Germinal center (tissue), 1 donor: ENCODE data around the gene ITGB8.

Experiments used
- DNase-seq: peaks from one replicate; pipeline ENCODE4 v3.0.0; 2012; ENCODE audit warnings: mixed read lengths, low spot score

ITGB8 gene

DNA sequence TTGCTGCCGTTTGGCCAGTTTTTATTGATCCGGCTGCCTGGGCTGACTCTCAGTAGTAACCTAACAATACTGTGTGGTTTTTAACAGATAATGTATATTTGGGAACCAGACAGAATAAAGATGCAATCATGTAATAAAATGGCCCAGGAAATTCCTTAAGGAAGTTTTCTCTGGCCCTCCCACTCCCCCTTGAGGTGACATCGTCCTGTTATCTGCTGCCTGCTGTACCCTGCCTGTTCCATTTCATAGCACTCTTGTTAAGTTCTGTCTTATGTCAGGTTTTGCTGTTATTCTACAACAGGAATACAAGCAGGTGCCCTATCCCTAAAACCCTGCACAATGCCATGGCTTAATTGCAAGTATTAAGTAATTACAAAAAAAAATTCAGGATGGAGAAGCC, 12.5 kb downstream of the ITGB8 start:
- no peak for DNase-seq

DNA sequence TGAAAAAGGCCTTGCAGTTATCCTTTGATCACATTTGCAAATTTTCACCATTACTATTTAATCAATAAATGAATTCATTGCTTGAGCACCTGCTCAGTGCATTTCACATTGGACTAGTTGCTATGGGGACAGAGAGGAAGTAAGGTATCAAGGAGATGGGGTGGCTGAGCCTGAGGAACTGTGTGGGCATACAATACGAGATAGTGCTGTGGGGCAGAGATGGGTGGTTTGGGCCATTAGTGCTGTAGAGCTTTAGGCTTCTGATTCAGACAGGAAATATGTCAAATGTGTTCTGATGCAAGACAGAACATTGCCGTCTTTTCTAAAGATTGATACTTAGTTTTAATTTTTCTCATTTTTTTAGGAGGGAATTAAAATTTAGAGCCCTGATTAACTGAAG, 13.2 kb downstream of the ITGB8 start:
- DNase-seq: no peak

DNA sequence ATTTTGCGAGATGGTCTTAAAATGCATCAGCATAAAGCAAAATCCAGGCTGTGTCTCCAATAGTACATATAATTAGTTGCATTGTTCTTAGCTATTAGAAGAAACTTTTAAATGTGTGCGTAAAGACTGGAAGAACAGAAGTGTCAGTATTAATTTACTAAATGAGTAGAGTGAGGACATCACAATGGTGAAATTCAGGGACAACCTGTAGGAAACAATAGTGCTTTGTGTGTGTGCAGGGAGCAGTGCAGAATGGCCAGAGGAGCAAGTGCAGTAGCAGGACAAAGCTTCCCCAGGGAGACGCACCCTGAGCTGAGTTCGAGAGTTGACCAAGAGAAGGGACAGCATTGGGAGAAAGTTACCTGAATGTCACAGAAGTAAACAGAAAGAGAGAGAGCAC, 13.7 kb downstream of the ITGB8 start:
- DNase-seq: no peak

DNA sequence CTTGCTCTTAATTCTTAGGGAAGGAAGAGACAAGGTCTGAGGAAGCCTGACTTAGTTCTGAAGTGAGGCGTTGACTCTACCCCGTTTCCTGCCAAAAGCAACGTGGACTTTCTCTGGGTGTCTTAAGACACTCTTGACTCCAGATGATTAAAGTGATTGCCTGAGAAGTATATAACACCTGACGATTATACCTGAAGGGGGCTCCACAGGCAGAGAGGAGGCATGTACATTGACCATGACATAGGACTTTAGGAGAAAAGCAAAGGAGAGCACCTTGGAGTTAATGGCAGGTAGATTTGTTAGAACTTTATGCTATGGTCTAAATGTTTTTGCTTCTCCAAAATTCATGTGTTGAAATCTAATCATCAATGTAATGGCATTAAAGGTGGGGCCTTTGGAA, 15.9 kb downstream of the ITGB8 start:
- no peak for DNase-seq

DNA sequence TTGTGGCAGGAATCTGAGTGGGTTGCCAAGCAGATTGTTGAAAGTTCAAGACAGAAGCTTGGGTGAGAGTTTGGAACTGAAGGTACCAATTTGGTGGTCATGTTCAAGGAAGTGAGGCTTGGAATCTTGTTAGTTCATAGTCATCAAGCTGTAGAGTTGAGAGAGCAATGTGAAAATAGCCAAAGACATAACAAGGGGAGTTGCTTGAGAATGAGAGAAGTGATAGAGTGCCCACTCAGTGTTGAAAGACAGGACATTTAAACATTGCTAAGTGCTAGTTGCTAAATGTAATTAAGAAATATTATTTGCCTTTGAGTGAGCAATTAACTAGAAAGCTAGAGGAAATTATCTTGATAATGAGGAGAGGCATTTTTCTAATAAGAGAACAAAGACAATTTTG, 17.0 kb downstream of the ITGB8 start:
- no peak for DNase-seq

DNA sequence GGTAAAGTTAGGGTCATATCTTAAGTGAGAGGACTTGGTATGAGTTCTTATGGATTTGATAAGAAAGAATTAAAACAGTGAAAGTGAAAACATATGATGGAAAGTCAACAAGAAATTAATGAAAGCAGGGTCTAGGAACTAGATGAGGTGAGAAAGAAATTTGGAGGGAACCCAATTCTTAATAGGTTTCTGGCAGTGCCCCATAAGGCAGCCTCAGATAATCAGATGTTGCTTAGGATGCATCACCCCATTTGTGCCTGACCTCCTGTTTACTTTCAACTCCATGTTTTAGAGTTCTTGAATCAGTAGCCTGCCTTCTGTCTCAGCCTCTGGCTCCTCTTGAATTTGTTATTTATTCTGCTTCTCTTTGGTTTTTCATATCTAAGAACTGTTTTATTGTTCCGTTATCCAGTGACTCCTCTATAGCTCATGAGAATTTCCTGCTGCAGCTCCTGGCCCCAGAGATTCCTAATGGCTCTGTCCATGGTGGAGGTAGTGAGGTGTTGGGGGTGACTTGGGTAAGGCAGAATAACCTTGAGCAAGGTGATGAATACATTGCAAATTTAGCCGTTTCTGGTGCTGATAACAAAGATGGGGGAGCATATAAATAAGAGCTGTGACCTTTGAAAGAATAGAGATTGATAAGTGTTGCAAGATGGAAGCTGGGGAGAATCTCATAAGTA, 17.6 kb downstream of the ITGB8 start:
- no peak for DNase-seq

DNA sequence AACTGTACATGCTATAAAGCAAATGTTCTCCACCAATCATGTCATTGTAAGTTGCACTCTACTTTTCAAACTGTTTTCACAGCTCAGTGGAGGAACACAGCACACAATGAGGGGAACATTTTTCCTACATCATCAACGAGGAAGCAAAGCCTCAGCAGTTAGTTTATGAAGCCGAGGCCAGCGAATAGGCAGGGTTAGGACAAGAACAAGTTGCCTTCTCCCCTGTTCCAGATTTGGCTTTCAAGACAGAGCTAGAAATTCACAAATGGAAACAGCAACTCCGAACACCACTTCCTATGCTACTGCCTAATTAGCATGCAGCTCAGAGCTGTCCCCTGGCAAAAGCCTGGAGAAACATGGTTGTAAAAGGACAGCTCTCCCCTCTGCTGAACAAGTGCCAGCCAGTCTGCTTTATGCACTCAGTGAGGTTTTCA, 19.8 kb downstream of the ITGB8 start:
- DNase-seq: no peak

DNA sequence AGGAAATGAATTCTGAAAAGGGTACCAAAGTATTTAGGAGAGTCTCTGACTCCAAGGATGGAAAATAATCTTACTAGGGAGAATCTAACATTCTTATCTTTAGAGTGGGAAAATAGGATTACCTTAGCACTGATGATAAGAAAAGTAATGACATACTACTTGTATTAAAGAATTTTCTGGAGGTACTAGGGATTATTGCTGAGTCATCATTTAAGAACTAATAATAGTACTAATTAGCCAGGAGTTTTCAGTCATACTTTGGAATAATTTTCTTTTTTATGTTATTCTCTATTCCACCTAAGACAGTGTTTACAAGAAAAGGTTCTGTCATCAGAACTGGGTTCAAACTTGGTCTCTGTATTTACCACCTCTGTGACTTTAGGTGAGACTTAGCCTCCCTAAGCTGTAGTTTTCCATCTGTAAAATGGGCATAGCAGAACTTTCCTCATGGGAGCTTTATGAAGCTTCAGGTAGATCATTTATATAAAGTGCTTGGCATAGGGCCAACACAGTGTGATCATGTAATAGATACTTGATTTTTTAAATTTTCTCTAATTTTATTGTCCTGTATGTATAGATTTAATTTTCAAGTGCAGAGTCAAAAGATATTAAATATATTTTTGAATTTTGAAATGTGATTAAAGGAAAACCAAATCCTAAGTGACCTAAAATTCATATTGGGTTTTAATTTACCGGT, 20.4 kb downstream of the ITGB8 start:
- DNase-seq: no peak

DNA sequence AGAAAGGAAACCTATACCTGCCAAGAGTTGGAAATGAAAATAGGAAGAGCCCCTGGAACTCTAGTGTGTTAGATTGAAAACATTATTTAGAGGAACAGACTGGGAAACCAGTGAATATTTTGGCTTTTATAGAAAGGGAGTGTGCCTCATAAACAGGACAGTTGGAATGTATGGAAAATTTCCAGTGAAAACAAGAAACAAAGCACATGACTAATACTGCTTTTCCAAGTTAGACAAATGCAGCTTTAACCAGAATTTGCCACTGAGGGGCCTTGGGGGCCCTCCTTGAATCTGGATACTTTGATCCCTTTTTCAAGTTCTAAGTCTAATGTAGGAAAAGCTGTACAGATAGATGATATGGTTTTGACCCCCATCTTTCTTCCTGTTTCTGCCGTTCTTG, 21.2 kb downstream of the ITGB8 start:
- DNase-seq: no peak

DNA sequence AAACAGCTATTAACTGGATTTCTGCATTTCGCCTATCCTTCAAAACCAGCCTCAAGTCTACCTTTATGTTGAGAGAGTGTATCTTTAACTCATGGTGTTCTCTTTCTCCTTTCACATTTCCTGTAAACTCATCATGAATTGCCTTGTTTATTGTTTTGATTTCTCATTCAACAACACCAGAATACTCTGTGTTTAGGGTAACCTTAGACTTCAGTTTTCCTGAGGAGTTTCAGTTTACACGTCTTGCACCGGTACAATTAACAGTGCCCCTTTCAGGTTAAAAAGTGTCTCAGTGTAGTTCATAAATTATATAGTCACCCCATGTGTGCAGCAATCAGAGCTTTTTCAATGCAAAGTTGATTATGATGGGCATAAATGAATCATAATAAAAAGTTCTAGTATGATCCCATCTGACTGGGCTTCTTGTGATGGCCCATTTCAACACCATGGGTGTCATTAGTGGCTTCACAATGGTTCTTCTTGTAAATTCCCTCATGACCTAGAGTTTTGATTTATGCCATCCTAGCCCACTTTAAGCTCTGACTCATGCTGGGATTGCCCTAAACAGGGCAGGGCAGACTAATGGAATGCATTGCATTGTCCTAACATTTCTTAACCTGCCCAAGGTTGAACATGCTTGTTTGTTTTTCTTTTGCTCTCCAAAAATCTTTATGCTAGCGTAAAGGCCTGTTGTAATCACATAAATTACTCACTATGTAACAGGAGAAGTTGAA, 22.0 kb downstream of the ITGB8 start:
- no peak for DNase-seq

DNA sequence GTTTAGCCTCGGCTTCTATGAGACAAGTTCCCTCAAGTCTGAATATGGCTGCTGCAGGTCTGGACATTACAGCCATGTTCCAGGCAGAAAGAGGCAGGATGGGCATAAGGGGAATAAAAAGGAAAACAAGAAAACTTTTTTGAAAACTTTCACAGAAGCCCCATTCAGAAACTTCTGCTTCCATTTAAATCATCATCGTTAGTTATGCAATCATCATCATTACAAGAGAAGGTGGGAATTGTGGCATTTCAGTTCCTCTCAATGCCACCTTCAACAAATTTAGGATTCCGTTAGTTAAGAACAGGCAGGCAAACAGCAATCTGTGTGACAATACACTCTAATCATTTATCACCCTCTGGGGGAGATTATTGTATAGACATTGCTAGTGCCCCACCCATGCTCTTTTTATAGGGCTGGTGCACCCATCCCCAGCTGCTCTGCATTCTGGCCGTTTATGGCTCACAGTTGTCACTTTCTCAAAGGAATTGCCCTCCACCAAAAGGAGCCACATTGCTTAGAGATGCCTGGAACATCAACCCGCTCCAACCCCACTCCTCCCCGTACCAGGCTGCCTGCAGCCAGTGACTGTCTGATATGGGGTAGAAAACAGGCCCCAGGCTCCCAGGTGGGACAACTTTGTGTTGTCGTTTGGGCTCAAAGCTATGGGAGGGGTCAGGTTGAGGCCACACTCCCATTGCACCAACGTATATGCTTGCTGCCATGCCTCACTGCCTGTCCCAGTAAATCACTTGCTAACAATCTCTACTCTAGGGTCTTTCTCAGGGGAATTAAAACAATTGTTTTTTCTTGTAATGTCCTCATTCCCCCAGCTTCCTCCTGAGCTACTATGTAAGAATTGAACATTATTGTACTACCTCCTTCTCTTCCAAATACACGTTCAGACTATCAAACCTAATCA, 24.2 kb downstream of the ITGB8 start:
- DNase-seq: no peak

DNA sequence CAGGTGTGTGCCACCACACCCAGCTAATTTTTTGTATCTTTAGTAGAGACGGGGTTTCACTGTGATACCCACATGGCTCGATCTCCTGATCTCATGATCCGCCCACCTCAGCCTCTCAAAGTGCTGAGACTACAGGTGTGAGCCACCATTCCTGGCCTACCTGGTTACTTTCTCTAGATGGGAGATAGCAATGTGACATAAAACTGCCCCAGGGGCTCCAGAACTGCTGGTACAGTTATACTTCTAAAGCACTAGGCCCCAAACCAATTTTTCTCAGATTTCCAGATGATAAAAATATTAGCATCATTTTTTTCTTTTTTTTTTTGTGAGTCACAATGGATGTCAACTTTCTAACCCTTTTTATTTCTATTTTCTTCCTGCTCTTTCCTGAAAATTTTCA, 27.4 kb downstream of the ITGB8 start:
- DNase-seq: no peak

DNA sequence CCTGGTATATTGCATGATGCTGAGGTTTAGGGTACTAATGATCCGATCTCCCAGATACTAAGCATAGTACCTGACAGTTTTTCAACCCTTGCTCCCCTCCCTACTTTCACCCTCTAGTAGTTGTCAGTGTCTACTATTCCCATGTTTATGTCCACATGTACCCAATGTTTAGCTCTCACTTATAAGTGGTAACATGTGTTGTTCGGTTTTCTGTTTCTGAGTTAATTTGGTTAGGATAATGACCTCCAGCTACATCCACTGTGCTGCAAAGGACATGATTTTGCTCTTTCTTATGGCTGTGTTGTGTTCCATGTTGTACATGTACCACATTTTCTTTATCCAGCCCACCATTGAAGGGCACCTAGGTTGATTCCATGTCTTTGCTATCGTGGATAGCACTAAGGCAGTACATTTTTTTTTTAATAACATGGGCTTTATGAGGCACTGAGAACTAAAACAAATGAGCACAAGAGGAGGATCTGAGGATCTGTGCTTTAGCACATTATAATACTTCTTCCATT, 28.1 kb downstream of the ITGB8 start:
- no peak for DNase-seq

DNA sequence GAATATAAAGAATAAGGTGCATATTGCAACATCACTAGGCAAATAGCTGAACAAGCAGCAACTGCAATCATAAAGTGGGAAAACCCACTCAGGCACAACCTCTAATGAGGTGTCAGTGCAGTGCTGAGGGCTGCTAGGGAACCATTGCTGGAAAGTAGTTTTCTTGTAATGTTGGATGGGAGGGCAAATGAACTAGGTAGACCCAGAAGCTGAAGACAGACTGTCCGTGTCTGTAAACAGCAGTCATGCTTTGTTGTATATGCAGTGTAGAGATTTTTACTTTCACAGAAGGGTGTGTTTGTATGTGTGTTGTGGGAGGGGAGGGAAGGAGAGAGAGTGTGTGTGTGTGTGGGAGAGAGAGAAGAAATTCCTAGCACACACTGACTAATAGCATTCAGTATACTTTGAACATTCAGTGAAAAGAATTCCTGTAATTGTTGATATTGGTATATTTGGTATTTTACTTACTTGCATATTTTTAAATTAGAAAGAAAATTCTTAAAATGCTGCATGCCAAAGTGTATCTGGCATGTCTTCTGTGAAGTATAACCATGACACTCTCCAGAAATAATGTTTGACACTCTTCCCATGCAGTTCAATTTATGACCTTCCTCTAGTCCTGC, 28.8 kb downstream of the ITGB8 start:
- DNase-seq: no peak

DNA sequence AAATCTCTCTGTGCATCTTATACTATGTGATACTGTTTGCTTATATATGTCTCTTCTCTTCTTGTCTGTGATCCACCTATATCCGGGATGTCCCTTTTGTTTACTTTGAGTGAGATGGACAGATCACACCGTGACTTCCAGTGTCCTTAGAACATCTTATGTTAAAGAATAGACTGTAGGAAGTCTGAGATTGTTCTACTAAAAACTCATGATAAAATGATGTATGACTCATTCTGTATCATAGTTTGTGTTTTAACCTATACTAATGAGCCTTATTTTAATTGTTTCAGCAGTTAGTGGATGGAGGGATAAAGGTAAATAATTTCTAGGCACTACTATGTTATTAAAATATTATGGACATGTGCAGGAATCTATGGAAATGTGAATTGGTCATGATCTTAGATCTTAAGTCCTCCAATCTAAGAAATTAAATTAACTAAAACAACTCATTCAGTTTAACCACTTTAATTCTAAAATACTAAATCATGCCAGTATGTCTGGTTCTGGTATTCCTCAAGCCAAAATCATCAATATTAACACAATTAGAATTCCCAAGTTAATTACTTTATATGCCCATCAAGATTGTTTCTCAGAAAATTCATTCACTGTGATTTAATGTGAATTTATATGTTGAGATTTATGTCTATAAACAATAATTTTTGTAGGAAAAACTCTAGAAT, 32.0 kb downstream of the ITGB8 start:
- no peak for DNase-seq

DNA sequence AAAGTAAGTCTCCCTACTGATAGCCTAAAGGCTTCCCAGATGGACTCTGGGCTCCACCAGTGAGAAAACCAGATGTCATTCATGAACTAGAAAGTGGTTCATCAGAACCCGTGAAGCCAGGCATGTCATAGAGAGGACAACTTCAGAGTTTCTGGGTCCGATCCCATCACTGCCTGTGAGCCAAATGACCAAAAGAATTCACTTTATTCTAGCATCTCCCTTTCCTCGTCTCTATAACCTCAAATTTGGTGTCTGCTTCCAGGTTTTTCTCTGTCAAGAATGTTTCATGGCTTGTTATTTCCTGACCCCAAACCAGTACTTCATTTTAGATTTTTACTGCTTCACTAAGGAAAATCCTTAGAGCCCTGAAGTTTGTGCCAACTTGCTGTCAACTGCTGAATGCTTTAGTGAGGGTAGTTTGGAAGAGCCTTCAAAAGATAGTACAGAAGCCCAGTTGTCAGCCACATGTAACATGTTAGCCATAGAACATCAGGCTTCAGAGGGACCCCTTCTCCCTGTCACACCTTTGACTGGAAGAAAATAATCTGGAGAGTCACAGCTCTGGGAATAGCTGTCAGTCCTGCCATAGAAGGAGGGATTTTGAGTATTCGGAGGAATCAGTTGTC, 34.0 kb downstream of the ITGB8 start:
- no peak for DNase-seq

DNA sequence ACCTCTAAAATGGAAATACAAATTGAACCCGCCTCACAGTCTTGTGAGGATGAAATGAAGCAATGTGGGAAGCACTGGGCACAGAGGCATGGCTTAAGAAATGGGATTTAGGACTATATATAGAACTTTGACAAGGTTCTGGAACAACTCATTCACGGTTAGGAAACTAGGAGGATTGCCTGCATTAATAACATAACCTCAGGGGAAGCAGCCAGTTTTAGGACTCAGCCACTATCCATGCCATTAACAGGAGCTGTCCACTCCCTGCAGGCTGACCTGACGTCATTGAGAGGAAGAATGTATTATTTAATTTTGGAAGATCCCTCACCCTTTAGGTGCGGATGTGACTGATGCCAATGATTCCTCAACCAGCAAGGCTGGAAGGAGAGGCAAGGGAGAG, 34.8 kb downstream of the ITGB8 start:
- no peak for DNase-seq

DNA sequence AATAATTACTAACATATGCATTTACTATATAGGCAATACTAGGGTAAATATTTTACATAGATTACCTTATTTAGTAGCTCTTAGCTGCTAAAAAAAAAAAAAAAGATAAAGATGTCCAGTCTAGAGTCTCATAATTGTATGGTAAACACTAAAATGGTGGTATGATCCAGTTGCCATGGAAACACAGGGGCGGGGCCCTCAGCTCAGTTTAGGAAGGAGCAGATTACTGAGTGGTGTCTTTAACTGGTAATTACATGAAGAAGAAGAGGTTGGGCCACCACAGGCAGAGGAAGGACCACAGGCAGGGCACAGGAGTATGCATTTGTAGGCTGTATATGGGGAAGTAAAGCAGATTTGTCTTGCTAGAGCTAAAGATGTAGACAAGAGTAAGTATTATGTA, 43.7 kb downstream of the ITGB8 start:
- no peak for DNase-seq

DNA sequence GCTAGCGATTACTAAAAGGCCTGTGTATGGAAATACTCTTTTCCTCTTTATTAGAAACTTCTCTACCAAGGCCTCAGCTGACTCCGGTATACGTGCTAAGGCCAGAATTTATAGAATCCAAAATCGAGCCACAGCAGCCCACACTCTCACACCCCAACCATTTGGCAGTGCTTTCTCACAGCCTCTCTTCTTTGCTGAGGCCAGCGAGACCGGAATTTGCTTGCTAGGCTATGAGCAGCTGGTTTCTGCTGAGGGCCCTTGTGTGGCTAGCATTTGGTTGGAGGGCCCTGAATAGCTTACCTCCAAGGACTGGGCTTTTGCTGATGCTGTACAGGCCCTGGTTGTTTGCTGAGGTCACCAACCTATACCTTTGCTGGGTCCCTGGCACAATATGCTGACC, 46.1 kb downstream of the ITGB8 start:
- no peak for DNase-seq

DNA sequence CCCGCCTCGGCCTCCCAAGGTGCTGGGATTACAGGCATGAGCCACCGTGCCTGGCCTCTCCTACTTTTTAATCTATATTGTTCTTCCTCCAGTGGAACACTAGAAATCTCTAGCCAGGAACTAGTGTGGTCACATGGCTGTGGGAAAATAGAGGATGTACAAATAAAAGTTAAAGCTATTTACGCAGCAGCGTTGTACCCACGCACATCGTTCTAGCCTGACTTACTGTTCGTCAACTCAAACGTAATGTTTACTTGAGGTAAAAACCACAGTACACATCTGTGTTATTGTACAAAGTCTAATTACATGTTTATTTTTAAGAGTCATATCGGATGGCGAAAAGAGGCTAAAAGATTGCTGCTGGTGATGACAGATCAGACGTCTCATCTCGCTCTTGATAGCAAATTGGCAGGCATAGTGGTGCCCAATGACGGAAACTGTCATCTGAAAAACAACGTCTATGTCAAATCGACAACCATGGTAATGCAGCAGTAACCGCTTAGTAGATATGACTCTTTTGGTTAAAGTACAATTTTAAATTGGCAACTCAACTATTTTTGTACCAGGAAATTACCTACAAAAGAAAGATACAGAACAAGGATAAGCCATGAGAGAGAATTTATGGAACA, 50.8 kb downstream of the ITGB8 start:
- DNase-seq: no peak
